NB4 (cell line): Measurements from ENCODE around the gene RCAN2.
"Not testable (repeated sequence)": the region's sequence is repeated elsewhere in the genome, so short reads cannot be mapped to it uniquely, and the experiment has no call there.

Source experiments
- MYC ChIP-seq: IDR thresholded peaks from 2 replicates; pipeline ENCODE4 v1.6.1; 2011; ENCODE audit warnings: low read depth, low read length
- POLR2A ChIP-seq: IDR thresholded peaks from 2 replicates; pipeline ENCODE4 v1.6.1; 2011; ENCODE audit warnings: mild to moderate bottlenecking; ENCODE audit not compliant: insufficient read length; ENCODE audit errors: extremely low read depth
- TF ChIP-seq, protein P1 (sequence below): IDR thresholded peaks from one replicate; pipeline ENCODE4 v1.5.1; 2012; ENCODE audit warnings: low read depth, low read length

DNA sequence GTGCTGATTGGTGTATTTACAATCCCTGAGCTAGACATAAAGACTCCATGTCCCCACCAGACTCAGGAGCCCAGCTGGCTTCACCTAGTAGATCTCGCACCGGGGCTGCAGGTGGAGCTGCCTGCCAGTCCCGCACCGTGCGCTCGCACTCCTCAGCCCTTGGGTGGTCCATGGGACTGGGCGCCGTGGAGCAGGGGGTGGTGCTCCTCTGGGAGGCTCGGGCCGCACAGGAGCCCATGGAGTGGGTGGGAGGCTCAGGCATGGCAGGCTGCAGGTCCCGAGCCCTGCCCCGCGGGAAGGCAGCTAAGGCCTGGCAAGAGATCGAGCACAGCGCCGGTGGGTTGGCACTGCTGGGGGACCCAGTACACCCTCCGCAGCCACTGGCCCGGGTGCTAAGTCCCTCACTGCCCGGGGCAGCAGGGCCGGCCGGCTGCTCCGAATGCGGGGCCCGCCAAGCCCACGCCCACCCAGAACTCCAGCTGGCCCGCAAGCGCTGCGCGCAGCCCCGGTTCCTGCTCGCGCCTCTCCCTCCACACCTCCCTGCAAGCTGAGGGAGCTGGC is 85.5 kb downstream of the RCAN2 start:
- TF ChIP-seq, protein P1, sequence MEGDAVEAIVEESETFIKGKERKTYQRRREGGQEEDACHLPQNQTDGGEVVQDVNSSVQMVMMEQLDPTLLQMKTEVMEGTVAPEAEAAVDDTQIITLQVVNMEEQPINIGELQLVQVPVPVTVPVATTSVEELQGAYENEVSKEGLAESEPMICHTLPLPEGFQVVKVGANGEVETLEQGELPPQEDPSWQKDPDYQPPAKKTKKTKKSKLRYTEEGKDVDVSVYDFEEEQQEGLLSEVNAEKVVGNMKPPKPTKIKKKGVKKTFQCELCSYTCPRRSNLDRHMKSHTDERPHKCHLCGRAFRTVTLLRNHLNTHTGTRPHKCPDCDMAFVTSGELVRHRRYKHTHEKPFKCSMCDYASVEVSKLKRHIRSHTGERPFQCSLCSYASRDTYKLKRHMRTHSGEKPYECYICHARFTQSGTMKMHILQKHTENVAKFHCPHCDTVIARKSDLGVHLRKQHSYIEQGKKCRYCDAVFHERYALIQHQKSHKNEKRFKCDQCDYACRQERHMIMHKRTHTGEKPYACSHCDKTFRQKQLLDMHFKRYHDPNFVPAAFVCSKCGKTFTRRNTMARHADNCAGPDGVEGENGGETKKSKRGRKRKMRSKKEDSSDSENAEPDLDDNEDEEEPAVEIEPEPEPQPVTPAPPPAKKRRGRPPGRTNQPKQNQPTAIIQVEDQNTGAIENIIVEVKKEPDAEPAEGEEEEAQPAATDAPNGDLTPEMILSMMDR, result not testable (repeated sequence)
- TF ChIP-seq MYC, POLR2A: not testable (repeated sequence)
